HG02884 (cell line): ENCODE results near the gene GRM5.
"Not testable (repeated sequence)": the region's sequence is repeated elsewhere in the genome, so short reads cannot be mapped to it uniquely, and the experiment has no call there.

Experiments used
- ATAC-seq: cut with Tn5 transposase; IDR thresholded peaks from one replicate; pipeline ENCODE4 v1.9.1; 2021; ENCODE audit warnings: mild to moderate bottlenecking, moderate library complexity; ENCODE audit not compliant: unreplicated experiment

The GRM5 gene

GRCh38 chr11:88975441-88975840 is 90.3 kb downstream of the GRM5 start:
- not testable (repeated sequence) for ATAC-seq

GRCh38 chr11:88972210-88972609 is 93.6 kb downstream of the GRM5 start:
- no peak for ATAC-seq

GRCh38 chr11:88961621-88962020 is 104.2 kb downstream of the GRM5 start:
- not testable (repeated sequence) for ATAC-seq

GRCh38 chr11:88959857-88960256 is 105.9 kb downstream of the GRM5 start:
- ATAC-seq: not testable (repeated sequence)

- ATAC-seq: no peak
Measured at GRCh38 chr11:88950975-88951374, 114.8 kb downstream of the GRM5 start.

GRCh38 chr11:88948908-88949307 is 116.9 kb downstream of the GRM5 start:
- not testable (repeated sequence) for ATAC-seq

GRCh38 chr11:88947843-88948572 is 117.8 kb downstream of the GRM5 start:
- not testable (repeated sequence) for ATAC-seq

GRCh38 chr11:88929665-88930064 is 136.1 kb downstream of the GRM5 start:
- ATAC-seq: not testable (repeated sequence)

GRCh38 chr11:88917065-88917464 is 148.7 kb downstream of the GRM5 start:
- not testable (repeated sequence) for ATAC-seq

GRCh38 chr11:88909500-88909899 is 156.3 kb downstream of the GRM5 start:
- no peak for ATAC-seq

GRCh38 chr11:88901436-88901835 is 164.3 kb downstream of the GRM5 start:
- not testable (repeated sequence) for ATAC-seq

GRCh38 chr11:88888855-88889254 is 176.9 kb downstream of the GRM5 start:
- ATAC-seq: not testable (repeated sequence)

- ATAC-seq: peak; percentile 61
Measured at GRCh38 chr11:88886796-88887195, 179.0 kb downstream of the GRM5 start.

GRCh38 chr11:88882800-88883199 is 183.0 kb downstream of the GRM5 start:
- ATAC-seq: not testable (repeated sequence)

GRCh38 chr11:88861618-88862017 is 204.2 kb downstream of the GRM5 start:
- ATAC-seq: no peak

GRCh38 chr11:88860431-88860830 is 205.4 kb downstream of the GRM5 start:
- not testable (repeated sequence) for ATAC-seq

- ATAC-seq: not testable (repeated sequence)
Measured at GRCh38 chr11:88853963-88854362, 211.8 kb downstream of the GRM5 start.

GRCh38 chr11:88851547-88851946 is 214.2 kb downstream of the GRM5 start:
- ATAC-seq: not testable (repeated sequence)

- ATAC-seq: not testable (repeated sequence)
Measured at GRCh38 chr11:88849773-88850172, 216.0 kb downstream of the GRM5 start.

- ATAC-seq: no peak
Measured at GRCh38 chr11:88849368-88849767, 216.4 kb downstream of the GRM5 start.

GRCh38 chr11:88846266-88846665 is 219.5 kb downstream of the GRM5 start:
- ATAC-seq: not testable (repeated sequence)

GRCh38 chr11:88844941-88845340 is 220.8 kb downstream of the GRM5 start:
- not testable (repeated sequence) for ATAC-seq
